Measurements from ENCODE around the gene CENPU. TPM values are rescaled to one million over a fixed set of nuclear protein-coding genes. Genes with fewer than 3 reads are reported as not detected.

The CENPU gene
- total RNA-seq, 1 donor from 2014 or later: 76.6 TPM

GRCh38 chr4:184681916-184682315 lies 52.0 kb downstream of the CENPU start:
- no peak for DNase-seq (ENCODE audit: low read depth, low spot score)
- H3K36me3 Mint-ChIP-seq (ENCODE audit: low read depth): peaks cover 14% of the 10 kb centered on the region
- no peak overlapping the region for H3K4me3 Mint-ChIP-seq
- H3K27me3 Mint-ChIP-seq (ENCODE audit: low read depth): no peaks in the 10 kb centered on the region
- no peaks in the 10 kb centered on the region for H3K9me3 Mint-ChIP-seq
- H3K4me1 Mint-ChIP-seq: no peaks in the 10 kb centered on the region
- H3K27ac Mint-ChIP-seq (ENCODE audit: unreplicated experiment): no peak overlapping the region
- TF ChIP-seq, protein P1, sequence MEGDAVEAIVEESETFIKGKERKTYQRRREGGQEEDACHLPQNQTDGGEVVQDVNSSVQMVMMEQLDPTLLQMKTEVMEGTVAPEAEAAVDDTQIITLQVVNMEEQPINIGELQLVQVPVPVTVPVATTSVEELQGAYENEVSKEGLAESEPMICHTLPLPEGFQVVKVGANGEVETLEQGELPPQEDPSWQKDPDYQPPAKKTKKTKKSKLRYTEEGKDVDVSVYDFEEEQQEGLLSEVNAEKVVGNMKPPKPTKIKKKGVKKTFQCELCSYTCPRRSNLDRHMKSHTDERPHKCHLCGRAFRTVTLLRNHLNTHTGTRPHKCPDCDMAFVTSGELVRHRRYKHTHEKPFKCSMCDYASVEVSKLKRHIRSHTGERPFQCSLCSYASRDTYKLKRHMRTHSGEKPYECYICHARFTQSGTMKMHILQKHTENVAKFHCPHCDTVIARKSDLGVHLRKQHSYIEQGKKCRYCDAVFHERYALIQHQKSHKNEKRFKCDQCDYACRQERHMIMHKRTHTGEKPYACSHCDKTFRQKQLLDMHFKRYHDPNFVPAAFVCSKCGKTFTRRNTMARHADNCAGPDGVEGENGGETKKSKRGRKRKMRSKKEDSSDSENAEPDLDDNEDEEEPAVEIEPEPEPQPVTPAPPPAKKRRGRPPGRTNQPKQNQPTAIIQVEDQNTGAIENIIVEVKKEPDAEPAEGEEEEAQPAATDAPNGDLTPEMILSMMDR (conservative IDR thresholded peaks at IDR 0.05): no peak

DNA sequence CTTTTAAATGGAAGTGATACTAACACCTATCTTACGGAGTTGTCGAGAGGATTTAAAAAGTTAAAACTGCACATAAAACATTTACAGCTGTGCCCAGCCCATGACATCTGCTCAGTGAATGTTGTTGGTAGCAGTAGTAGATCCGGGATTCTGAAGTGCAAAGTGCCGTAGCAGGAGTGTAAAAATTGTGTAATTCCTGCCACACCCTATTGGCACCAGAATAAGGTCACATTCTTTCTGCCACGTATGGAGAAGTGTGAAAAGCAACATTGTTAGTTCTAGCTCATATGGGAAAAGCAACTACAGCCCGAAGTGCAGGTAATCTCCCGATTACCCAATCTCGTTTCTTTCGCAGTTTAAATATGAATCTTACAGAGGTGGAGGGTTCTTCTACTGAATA lies 53.2 kb downstream of the CENPU start:
- no peaks in the 10 kb centered on the region for H3K9me3 Mint-ChIP-seq
- peaks cover 11% of the 10 kb centered on the region for H3K36me3 Mint-ChIP-seq (ENCODE audit: low read depth)
- no peaks in the 10 kb centered on the region for H3K4me1 Mint-ChIP-seq
- no peak overlapping the region for H3K27ac Mint-ChIP-seq (ENCODE audit: unreplicated experiment)
- no peaks in the 10 kb centered on the region for H3K27me3 Mint-ChIP-seq (ENCODE audit: low read depth)
- TF ChIP-seq, protein P1 (conservative IDR thresholded peaks at IDR 0.05): no peak
- DNase-seq (ENCODE audit: low read depth, low spot score): no peak
- no peak overlapping the region for H3K4me3 Mint-ChIP-seq

GRCh38 chr4:184675821-184676492 lies 57.9 kb downstream of the CENPU start:
- H3K4me3 Mint-ChIP-seq: no peak overlapping the region
- H3K9me3 Mint-ChIP-seq: no peaks in the 10 kb centered on the region
- no peak overlapping the region for H3K27ac Mint-ChIP-seq (ENCODE audit: unreplicated experiment)
- H3K4me1 Mint-ChIP-seq: no peaks in the 10 kb centered on the region
- H3K36me3 Mint-ChIP-seq (ENCODE audit: low read depth): peaks cover 18% of the 10 kb centered on the region
- H3K27me3 Mint-ChIP-seq (ENCODE audit: low read depth): no peaks in the 10 kb centered on the region
- no peak for DNase-seq (ENCODE audit: low read depth, low spot score)
- TF ChIP-seq, protein P1 (conservative IDR thresholded peaks at IDR 0.05): no peak

DNA sequence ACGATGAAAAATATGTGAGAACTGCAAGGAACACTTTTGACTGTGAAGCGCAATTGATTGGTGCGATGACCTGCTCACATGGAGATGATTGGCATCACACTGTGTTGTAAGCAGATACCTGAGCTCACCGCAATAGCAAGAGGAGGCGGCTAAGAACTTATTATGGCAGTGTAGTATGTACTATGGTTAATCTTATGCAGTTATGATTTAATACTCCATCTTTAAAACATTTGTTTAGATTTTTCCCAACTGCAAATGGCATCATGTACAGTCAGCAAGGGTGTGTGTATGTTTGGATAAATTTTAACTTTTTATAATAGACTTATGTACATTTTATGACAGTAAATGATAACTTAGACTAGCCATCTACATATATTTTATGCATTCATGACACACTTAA lies 58.9 kb downstream of the CENPU start:
- no peak overlapping the region for H3K4me3 Mint-ChIP-seq
- H3K9me3 Mint-ChIP-seq: no peaks in the 10 kb centered on the region
- peaks cover 14% of the 10 kb centered on the region for H3K36me3 Mint-ChIP-seq (ENCODE audit: low read depth)
- H3K27me3 Mint-ChIP-seq (ENCODE audit: low read depth): no peaks in the 10 kb centered on the region
- DNase-seq (ENCODE audit: low read depth, low spot score): no peak
- TF ChIP-seq, protein P1 (conservative IDR thresholded peaks at IDR 0.05): no peak
- H3K4me1 Mint-ChIP-seq: no peaks in the 10 kb centered on the region
- H3K27ac Mint-ChIP-seq (ENCODE audit: unreplicated experiment): no peak overlapping the region

DNA sequence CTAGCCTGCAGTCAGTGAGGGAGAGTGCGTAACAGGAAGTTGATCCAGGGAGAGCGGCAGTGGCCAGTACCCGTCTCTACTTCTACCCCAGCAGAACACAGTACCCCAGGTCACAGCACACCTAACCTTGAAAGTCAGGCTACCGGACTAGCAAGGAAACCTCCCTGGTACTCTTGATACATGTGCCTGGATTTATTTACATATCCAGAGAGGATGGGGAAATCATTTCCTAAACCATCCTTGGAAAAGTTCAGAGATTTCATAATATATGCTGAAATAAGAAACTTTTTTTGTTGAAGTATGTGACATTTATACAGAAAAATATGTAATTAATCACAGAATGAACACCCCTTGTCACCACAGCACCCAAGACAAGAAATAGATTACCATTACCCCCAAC lies 59.9 kb downstream of the CENPU start:
- TF ChIP-seq, protein P1 (conservative IDR thresholded peaks at IDR 0.05): no peak
- Mint-ChIP-seq H3K27me3 (ENCODE audit: low read depth) (no peaks in the 10 kb centered on the region), H3K4me3 (no peak overlapping the region), H3K27ac (ENCODE audit: unreplicated experiment) (no peak overlapping the region), H3K4me1 (no peaks in the 10 kb centered on the region), H3K36me3 (ENCODE audit: low read depth) (peaks cover 9% of the 10 kb centered on the region), H3K9me3 (no peaks in the 10 kb centered on the region)
- no peak for DNase-seq (ENCODE audit: low read depth, low spot score)

Data from neural crest cell (in vitro differentiated cells).